Measurements from ENCODE around the gene NDUFA13.

DNA sequence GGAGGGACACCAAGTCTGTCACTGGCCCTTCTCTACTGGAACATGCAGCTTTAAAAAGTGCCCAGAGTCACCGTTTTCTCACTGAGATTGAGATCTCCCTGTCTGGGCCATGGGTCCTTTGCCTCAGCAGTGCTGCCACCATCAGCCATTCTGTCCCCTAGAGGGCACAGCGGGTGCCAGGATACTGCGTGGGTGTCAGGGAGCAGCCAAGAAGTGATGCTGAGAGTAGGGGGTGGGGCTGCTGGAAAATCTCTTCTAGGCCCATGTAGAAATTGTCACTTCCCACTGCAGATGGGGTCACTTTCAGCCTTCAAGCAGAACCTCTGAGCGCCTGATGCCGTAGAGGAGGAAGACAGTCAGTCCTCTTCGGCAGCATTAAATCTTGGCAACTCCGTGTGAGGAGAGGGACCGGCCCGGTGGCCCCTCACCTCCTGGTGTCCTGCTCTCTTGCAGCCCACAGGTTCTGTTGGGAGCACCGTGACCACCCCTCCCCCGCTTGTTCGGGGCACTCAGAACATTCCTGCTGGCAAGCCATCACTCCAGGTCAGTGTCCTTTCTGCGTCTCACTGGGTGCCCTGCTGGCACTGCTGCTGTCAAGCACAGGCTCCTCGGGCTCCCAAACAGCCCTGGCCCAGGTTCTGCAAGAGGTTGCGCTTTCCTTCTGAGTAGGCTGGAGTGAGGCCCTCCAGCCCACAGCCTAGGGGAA is 22.0 kb upstream of the NDUFA13 start:
- TF ChIP-seq EZH2 (IDR thresholded peaks at IDR 0.05; ENCODE audit: borderline replicate concordance, insufficient read depth, low read length, poor library complexity, severe bottlenecking) (no peak), POLR2AphosphoS5 (IDR thresholded peaks at IDR 0.05) (no peak)
- TF ChIP-seq, protein P1, sequence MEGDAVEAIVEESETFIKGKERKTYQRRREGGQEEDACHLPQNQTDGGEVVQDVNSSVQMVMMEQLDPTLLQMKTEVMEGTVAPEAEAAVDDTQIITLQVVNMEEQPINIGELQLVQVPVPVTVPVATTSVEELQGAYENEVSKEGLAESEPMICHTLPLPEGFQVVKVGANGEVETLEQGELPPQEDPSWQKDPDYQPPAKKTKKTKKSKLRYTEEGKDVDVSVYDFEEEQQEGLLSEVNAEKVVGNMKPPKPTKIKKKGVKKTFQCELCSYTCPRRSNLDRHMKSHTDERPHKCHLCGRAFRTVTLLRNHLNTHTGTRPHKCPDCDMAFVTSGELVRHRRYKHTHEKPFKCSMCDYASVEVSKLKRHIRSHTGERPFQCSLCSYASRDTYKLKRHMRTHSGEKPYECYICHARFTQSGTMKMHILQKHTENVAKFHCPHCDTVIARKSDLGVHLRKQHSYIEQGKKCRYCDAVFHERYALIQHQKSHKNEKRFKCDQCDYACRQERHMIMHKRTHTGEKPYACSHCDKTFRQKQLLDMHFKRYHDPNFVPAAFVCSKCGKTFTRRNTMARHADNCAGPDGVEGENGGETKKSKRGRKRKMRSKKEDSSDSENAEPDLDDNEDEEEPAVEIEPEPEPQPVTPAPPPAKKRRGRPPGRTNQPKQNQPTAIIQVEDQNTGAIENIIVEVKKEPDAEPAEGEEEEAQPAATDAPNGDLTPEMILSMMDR (IDR thresholded peaks at IDR 0.05; ENCODE audit: poor library complexity, severe bottlenecking), result no peak
